NCI-H524 (cell line): Measurements from ENCODE around the gene CRY1.
"Not testable (repeated sequence)": the region's sequence is repeated elsewhere in the genome, so short reads cannot be mapped to it uniquely, and the experiment has no call there.

Experiments used
- DNase-seq, 2 experiments: peaks; one replicate each; lab custom pipeline; 2025; lab: John Stamatoyannopoulos, UW

The CRY1 gene

GRCh38 chr12:107108995-107109508 lies 15.7 kb upstream of the CRY1 start:
- no peak for DNase-seq

GRCh38 chr12:107108366-107108765 lies 15.0 kb upstream of the CRY1 start:
- DNase-seq, result not testable (repeated sequence)

- no peak for DNase-seq
Measured at GRCh38 chr12:107107381-107107780, 14.0 kb upstream of the CRY1 start.

- peak in 1 of 2 experiments; percentile 31 for DNase-seq
Measured at GRCh38 chr12:107106241-107107025, 13.1 kb upstream of the CRY1 start.

GRCh38 chr12:107105410-107105703 lies 12.0 kb upstream of the CRY1 start:
- DNase-seq, result no peak

GRCh38 chr12:107103516-107103915 lies 10.2 kb upstream of the CRY1 start:
- DNase-seq, result no peak

- no peak for DNase-seq
Measured at GRCh38 chr12:107103097-107103496, 9.7 kb upstream of the CRY1 start.

GRCh38 chr12:107102294-107102693 lies 8.9 kb upstream of the CRY1 start:
- DNase-seq, result no peak

GRCh38 chr12:107101651-107102050 lies 8.3 kb upstream of the CRY1 start:
- no peak for DNase-seq

- DNase-seq, result no peak
Measured at GRCh38 chr12:107099917-107100316, 6.6 kb upstream of the CRY1 start.

- DNase-seq, result no peak
Measured at GRCh38 chr12:107096571-107096970, 3.2 kb upstream of the CRY1 start.

GRCh38 chr12:107094183-107094448 lies 767 bp upstream of the CRY1 start:
- DNase-seq, result no peak

GRCh38 chr12:107092669-107093416 lies 506 bp downstream of the CRY1 start:
- DNase-seq, result peak; percentile 9 to 52

GRCh38 chr12:107091989-107092641 lies 1.2 kb downstream of the CRY1 start:
- peak; percentile 74 to 92 for DNase-seq

- no peak for DNase-seq
Measured at GRCh38 chr12:107091381-107091780, 2.0 kb downstream of the CRY1 start.

- DNase-seq, result no peak
Measured at GRCh38 chr12:107090711-107091110, 2.6 kb downstream of the CRY1 start.

- DNase-seq, result no peak
Measured at GRCh38 chr12:107088912-107089311, 4.4 kb downstream of the CRY1 start.

GRCh38 chr12:107086314-107086713 lies 7.0 kb downstream of the CRY1 start:
- DNase-seq, result no peak

- DNase-seq, result no peak
Measured at GRCh38 chr12:107081778-107082177, 11.6 kb downstream of the CRY1 start.

GRCh38 chr12:107080299-107080698 lies 13.1 kb downstream of the CRY1 start:
- DNase-seq, result no peak

GRCh38 chr12:107079172-107080011 lies 14.0 kb downstream of the CRY1 start:
- DNase-seq, result peak in 1 of 2 experiments; percentile 1

- not testable (repeated sequence) for DNase-seq
Measured at GRCh38 chr12:107073266-107073665, 20.1 kb downstream of the CRY1 start.
